HG03135 (cell line): ENCODE data around the gene CCR3.
"Not testable (repeated sequence)": the region's sequence is repeated elsewhere in the genome, so short reads cannot be mapped to it uniquely, and the experiment has no call there.

Experiments
- ATAC-seq: cut with Tn5 transposase; IDR thresholded peaks from one replicate; pipeline ENCODE4 v1.9.1; 2021; ENCODE audit warnings: mild to moderate bottlenecking, moderate library complexity; ENCODE audit not compliant: unreplicated experiment

Gene CCR3

DNA sequence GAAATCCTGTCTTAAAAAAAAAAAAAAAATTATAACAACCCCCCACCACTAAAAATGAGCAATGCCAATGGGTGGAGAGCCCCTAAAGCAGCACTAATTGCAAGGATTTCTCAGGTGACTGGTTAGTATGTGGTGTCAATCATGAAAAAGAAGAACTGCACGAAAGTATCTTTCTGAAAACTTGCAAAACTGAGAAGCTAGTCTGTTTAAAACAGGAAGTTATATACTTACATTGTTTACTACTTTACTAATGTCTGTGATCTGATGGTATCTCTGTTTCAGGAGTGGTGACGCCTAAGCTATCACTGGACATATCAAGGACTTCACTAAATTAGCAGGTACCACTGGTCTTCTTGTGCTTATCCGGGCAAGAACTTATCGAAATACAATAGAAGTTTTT, at the start of gene CCR3:
Gene CCR3 (plus strand): TSS at position 341 of the 400 bp plus-strand sequence. CDS start 22,699 bp downstream, outside the sequence.
- no peak for ATAC-seq

DNA sequence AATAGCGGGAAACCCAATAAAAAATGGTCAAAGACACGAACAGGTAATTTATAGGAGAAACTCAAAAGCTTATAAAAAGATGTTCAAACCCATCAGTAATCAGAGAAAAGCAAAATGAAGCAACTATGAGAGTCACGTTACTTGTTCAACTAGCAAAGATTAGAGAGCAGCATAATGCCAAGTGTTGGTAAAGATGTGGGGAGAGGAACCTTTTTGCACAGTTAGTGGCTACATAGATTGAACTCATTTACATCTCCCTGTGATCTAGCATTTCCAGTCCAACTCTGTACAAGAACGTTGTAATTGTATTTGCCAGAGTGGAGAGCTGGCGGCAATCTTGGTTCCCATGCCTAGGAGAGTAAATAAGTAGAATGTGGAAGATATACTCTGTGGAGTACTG, 49.3 kb upstream of the CCR3 start:
- no peak for ATAC-seq

DNA sequence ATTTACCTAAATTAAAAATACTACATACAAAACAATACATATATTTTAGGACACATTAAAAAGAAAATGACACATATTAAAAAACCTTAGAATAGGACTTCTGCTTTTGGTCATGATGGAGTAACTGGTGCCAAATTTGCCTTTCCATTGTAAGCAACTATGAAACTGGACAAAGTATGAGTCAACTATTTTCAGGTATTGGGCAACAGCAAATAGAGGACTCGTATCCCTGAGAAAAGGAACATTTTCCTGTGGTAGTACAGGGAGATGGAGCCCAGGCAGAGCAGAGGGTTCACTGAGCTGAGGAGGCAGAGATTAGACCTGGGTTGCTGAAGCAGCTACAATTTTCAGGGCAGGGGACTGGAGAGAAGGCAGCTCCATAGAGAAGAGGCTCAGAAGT, 48.8 kb upstream of the CCR3 start:
- no peak for ATAC-seq

DNA sequence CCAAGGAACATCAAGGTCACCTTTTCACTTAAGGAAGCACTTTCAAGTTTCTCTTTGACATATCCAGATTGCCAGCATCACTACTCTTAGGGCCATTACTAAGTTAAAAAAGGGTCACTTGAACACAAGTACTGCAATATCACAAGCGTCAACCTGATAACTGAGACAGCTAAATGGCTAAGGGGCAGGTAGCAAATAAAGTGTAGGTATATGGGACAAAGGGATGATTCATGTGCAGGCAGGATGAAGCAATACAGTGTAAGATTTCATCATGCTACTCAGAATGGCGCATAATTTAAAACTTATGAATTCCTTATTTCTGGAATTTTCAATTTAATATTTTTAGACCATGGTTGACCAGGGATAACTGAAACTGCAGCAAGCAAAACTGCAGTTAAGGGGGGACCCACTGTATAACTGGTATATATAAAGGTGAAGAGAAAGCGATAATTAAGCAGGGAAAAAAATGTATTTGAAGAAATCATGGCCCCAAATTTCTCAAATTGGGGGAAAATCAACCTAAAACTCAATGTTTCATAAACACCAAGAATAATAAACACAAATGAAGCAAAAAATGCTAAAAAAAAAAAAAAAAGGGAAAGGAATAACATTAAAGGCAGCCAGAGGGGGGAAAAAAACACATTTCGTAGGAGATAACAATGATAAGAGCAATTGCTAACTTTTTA, 47.2 kb upstream of the CCR3 start:
- no peak for ATAC-seq

DNA sequence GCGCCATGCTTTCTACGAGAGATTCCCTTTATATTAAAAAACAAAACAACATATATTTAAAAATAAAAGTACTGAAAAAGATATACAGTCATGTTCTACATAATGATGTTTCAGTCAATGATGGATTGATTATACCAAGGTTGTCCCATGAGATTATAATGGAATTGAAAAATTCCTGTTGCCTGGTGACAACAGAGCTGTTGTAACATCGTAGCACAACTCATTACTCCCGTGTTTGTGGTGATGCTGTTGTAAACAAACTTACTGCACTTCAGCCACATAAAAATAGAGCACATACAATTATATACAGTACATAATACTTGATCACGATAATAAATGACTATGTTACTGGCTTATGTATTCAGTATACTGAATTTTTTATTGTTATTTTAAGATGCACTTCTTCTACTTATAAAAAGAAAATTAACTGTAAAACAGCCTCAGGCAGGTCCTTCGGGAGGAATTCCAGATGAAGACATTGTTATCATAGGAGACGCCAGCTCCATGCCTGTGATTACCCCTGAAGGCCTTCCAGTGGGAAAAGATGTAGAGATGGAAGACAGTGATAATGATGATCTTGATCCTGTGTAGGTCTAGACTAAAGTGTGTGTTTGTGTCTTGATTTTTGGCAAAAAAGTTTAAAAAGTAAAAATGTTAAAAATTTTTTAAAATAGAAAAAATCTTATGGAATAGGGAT, 45.9 kb upstream of the CCR3 start:
- ATAC-seq: no peak

DNA sequence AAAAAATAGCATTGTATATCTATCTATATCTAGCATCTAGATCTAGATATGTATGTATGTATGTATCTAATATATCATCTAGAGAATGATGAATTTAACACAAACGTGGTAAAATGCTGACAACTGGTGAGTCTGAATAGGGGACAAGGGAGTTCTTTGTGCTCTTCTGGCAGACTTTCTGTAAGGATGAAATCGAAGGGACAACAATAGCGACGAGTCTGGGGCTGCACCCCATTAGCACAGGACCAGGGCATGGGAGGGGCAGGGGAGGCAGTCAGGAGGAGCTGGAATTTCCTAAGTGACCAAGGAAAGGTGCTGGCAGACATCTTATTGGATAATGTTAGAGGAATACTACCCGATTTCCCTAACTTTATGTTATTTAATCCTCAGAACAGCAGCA, 42.0 kb upstream of the CCR3 start:
- ATAC-seq: no peak

DNA sequence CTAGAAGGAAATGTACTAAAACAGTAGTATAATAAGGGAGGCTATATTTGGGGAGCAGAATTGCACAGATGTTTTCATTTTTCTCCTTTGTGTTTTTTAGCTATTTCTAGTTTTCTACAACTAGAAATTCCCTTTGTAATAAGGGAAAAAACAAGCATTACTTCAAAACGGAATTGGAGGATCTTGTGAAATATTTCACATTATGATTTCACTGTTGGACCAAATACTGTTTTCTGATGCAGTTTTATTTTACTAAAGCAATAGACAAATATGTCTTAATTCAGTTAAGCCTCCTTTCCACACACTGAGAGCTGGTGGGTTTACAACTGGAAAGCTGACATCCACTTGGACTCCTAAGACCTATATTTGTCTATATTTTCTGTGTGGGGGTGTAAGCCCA, 41.5 kb upstream of the CCR3 start:
- ATAC-seq: no peak

DNA sequence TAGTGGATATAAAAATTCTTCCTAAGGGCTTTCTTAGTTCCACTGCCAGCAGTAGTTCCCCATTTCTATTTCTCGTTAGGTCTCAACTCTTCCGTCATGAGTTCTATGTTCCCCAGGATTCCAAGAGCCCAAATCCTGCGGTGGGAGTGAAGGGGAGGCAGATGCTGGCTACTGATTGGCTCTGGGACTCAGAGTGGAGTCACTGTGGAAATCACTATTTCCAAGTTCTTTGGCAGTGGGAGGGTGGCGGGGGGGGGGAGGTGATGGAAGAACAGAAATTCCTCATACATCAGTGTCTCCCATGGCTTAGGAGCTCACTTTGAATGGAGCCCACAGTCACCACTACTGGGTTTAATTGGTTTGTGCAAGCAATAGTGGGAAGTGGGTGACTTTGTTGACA, 39.7 kb upstream of the CCR3 start:
- no peak for ATAC-seq

DNA sequence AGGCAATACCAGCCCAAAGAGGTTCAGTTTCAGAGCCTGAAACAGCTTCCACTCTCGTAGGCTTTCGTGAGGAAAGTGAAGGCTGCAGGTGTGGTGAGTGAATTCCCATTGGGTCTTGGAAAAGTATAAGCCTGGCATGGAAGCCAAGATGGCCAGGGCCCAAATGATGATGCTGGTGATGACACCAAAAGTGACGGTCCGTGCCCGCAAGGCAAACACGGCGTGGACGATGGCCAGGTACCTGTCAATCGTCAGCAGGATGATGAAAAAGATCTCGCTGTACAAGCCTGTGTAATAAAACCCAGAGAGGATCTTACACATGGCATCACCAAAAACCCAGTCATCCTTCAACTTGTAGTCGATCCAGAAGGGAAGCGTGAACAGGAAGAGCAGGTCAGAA, 38.6 kb upstream of the CCR3 start:
- ATAC-seq: no peak

DNA sequence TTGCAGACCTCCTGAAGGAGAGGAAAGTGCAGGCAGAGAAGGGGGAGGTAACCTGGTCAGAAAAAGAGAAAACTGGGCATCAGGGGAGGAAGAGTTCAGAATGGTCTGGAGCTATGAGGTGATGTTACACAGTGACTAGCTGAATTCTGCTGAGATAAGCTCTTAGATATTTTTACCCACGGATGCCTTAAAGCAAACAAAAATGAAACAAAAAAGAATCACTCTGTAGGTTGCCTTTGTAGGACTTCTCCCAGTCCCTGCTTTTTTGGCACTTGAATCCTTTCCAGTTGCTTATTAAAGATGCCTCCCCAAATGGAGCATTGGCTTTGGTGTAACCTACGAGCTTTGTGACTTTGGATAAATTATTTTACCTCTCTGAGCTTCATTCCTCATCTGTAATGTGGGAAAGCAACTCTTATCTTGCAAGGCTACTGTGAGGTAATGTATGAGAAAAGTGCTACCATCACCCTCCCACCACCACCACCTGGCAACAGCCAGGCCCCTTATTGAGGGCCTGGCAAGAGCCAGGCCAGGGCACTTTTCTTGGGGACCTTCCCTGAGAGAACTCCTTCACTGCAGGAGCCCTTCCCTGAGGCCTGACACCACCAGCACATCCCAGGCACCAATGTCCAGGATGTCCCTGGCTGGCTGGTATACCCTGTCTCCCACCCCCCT, 36.8 kb upstream of the CCR3 start:
- ATAC-seq: no peak

DNA sequence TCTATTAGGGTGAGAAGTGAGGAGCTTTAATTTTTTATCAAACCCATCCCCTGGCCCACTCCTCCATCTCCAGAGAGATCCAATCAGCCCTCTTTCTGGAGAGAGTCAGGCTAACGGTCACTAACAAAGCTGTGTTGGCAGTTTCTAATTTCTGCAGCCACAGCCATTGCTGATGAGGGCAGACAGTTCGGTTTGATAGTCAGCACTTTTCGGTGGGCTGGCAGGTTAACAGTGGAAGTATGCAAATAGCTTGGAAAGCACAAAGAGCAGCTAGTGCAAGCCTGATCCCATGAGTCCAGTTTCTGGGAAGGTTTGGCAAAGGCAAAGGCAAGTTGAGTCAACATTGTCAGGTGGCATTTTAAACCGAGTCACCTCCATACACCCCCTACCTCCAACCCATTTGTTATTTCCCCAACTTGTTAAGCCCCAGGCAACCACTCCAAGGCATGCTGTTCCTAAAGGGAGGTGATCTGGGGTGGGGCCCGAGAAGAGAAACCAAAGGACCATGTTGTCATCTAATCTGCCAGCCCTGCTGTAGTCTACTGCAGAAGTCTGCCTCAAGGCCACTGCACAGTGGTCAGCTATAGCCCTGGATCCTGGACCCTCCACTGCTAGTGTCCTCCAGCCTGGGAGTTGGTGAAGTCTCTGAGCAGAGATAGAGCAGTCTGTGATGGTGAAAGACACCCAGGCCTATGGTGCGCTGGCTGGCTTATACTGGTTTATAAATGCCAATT, 35.8 kb upstream of the CCR3 start:
- ATAC-seq: no peak

DNA sequence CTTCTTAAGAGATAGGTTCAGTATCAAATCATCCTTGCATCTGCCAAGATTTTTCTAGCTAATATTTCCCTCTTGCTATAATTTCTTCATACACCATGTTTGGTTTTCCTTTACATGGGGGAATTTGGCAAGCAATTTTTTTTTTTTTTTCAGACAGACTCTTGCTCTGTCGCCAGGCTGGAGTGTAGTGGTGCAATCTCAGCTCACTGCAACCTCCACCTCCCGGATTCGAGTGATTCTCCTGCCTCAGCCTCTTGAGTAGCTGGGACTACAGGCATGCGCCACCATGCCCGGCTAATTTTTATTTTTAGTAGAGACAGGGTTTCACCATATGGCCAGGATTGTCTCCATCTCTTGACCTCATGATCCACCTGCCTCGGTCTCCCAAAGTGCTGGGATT, 34.7 kb upstream of the CCR3 start:
- ATAC-seq: not testable (repeated sequence)

DNA sequence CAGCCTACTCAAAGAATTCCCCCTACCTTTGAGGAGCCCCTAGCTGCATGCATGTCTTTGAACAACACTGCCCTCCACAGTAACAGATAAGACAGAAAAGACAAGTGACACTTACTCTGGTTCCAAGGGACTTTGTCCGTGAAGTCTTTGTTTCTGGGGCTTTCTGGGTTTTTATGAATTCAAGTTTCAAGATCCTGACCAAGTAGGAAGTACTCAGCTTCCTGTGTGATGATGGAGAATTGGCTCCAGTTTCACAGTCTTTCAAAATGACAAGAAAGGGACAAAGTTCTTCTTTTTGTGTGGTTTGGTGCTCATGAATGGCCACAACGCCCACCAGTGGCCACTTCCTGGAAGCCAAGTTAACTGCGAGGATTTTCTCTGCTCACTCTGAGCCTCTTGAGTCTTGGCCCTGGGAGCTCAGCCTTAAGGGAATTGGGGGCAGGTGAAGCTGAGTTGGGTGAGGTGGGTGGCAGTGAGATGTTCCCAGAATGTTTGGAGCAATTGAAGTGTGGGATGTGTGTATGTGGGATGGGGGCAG, 34.0 kb upstream of the CCR3 start, which contains the start of gene CCR1:
Gene CCR1 (minus strand): TSS at position 147 of the 538 bp plus-strand sequence. CDS start 4,000 bp downstream, outside the sequence.
- peak; percentile 53 for ATAC-seq

DNA sequence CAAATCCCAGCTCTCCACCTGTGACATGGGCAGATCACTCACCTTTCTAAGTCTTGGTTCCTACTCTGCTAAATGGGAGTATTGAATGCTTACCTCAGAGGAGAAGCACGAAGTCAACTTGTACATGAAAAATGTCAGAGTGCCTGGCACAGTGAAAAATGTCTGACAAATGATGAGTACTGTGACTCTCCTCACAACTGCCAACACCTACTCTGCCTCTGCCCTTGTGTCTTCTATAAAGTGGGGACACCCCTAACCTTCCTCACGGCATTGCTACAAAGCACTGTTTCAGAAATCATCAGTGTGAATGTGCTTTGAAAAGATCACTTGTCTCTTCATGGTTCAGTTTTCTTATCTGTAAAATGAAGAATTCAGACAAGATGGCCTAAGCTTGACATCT, 33.2 kb upstream of the CCR3 start:
- ATAC-seq: no peak

DNA sequence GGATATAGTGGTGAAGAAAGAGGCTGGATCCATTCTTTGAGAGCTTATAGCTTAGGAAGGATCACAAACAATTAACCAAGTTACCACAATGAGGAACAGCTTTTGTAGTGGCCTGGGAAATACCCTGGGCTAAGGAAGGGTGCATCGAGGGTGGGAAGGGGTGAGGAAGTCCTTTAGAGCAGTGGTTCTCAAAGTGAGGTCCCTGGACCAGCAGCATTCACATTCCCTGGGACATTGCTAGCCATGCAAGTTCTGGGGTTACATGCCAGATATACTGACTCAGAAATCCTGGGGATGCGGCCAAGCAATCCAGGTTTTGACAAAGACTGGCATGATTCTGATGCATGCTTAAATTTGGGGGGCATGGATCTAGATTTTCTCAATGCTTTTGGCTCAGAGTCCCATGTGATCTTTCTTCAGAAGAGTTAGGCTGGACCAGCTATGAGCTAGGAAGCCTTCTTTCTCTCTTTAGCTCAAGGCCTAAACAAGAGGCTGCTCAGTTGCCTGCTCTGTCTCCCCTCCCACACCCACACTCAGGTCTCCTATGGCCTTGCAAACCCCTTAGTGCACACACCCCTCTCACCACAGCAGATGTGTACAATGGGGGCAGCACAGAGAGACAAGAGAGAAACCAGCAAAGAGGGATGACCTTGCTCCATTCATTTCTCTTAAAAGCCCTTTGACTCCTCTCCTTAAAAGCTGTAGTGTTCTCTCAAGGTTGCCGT, 32.4 kb upstream of the CCR3 start:
- ATAC-seq: no peak

DNA sequence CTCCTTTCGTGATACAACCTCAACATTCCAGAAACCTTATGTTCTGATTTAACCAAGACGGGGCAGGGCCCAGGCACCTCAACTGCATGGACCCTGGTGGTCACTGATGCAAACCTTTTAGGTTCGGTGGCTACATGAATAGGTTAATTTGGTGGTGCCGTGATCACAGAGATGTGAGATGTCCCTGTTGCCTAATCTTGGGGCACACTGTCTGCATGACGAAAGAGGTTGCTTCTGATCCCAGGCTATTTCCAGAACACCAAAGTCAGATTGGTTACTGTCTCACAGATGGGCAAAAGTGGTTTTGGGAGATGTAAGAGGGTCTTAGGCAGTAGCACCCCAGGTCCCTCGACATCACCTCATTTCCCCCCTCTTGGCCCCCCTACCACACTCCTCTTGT, 30.2 kb upstream of the CCR3 start:
- ATAC-seq: no peak

DNA sequence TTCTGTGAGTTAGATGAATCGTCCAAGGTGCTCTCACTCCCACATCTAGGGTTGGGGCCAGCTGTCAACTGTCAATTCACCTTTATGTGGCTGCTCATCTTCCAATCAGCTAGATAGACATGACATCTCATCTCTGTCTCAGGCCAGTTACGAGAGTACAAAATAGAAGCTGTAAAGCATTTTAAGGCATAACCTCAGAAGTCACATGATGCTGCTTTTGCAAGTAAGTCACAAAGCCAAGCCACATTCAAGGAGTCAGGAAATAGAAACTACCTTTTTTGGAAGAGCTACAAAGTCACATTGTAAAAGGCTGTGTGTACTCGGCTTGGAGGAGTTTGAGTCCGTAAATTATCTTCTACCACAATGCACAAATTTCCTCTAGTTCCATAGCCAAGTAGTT, 29.1 kb upstream of the CCR3 start:
- ATAC-seq: no peak

DNA sequence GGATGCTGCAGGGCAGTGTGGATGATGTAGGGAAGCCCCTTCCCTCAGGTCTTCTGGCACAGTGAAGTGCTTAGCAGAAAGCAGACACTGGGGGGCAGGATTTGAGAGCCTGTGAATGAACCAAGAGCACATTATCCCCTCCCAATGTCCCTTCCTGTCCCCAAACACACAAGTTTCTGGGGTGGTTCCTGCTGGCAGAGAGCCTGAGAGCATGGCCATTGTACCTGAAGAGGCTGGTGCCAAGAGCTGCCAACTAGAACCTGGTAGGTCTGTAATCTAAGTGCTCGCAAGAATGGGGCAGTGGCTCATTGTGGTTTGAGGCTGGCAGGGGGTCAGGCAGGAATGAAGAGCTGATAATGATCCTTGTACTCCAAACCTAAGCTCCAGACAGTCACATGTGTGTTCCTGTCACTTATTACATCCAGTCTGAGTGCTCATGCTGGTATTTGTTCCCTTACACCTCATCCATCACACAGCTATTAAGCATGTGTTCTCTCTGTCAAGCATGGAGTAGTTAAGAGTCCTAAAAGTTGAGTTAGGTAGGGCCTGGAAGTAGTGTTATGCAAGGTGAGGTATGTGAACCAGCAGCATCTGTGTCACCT, 27.4 kb upstream of the CCR3 start:
- ATAC-seq: no peak

DNA sequence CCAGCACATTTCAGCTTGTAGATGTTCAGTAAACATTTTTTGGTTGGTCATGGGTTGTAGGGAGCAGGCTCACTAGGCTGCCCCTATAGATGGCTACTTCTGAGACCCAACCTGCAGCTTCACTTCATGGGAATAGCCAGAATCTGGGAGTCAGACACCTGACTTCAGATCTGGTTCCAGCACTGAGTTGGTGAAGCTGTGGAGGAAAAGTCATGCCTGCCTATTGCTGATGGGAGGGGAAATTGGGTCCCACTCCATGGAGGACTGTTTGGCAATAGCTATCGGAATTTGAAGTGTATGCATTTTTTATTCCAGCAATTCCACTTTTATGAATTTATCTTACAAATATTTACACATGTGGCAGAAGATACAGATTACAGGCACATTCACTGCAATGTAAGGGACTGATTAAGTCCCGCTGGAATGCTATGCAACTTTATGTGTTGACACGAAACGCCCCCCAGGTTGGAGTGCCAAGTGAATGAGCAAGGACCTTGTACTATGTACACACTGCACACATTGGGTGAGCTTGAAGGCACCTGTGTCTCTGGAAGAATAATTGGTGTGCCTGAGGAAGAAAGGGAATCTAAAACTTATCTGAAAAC, 26.3 kb upstream of the CCR3 start:
- ATAC-seq: no peak
